Thymus (tissue), 11 donors: ENCODE results near the gene EID2. TPM values are rescaled to one million over a fixed set of nuclear protein-coding genes. Genes with fewer than 3 reads are reported as not detected.

Experiments used
- DNase-seq, 9 donors: peaks; one replicate each; pipeline ENCODE4 v3.0.0-alpha.2; 2013; ENCODE audit warnings: low spot score in 9 of 9, low read depth in 6 of 9, missing footprints in 1 of 9
- H3K27ac ChIP-seq, 2 donors: one replicate each; pipeline ENCODE4 v1.5.1; 2013; ENCODE audit warnings: control low read depth in 1 of 2, low read depth in 1 of 2, low read length in 1 of 2, mild to moderate bottlenecking in 1 of 2, moderate library complexity in 1 of 2
- H3K27me3 ChIP-seq, 2 donors: one replicate each; pipeline ENCODE4 v1.5.1; 2013; ENCODE audit warnings: low read length in 1 of 2; ENCODE audit not compliant: control insufficient read depth in 2 of 2, insufficient read depth in 1 of 2
- H3K36me3 ChIP-seq, 2 donors: one replicate each; pipeline ENCODE4 v1.5.1; 2013; ENCODE audit warnings: low read length in 1 of 2, mild to moderate bottlenecking in 1 of 2, moderate library complexity in 1 of 2; ENCODE audit not compliant: control insufficient read depth in 2 of 2, insufficient read depth in 2 of 2
- H3K4me1 ChIP-seq, 2 donors: one replicate each; pipeline ENCODE4 v1.5.1; 2013; ENCODE audit warnings: low read length in 2 of 2; ENCODE audit not compliant: control insufficient read depth in 2 of 2, insufficient read depth in 2 of 2
- H3K4me3 ChIP-seq, 2 donors: one replicate each; pipeline ENCODE4 v1.5.1; 2013; ENCODE audit warnings: low read length in 2 of 2, control low read depth in 1 of 2, mild to moderate bottlenecking in 1 of 2
- H3K9me3 ChIP-seq, 2 donors: one replicate each; pipeline ENCODE4 v1.5.1; 2013; ENCODE audit warnings: low read length in 1 of 2, mild to moderate bottlenecking in 1 of 2; ENCODE audit not compliant: control insufficient read depth in 2 of 2, insufficient read depth in 1 of 2
- WGBS: extraction: QIAGEN DNeasy Blood & Tissue Kit; methylation state at CpG from one replicate; pipeline ENCODE4 v1.1.7; 2013; 5-methylcytosine and 5-hydroxymethylcytosine counted together
- polyA plus RNA-seq: library from polyadenylated mRNA; stranded (reverse); fragments of 200-250 nt; gene quantifications from one replicate; pipeline ENCODE4 v1.2.3, GENCODE V29; 2013
- total RNA-seq: library from RNA; stranded (reverse); fragments of 120-200 nt; gene quantifications from one replicate; pipeline ENCODE4 v1.2.4, GENCODE V29; 2013
- donor health status: healthy.

The EID2 gene
- total and polyA plus RNA-seq, 2 donors: 12.6 to 29.3 TPM

DNA sequence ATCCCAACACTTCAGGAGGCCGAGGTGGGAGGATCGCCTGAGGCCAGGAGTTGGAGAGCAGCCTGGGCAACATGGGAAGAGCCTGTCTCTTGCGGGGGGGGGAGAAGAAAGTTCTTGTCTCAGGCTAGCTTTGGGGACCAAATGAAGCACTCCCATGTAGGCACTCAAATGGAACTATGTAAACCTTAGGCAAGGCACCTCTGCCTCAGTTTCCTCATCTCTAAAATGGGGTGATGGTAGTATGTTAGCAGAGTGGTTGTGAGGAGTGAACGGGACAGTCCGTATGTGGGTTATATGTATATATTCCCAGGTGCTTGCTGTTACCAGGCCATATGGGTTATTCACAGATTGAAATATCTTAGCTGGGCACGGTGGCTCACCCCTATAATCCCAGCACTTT is 47.7 kb downstream of the EID2 start:
- 95% methylated on average over 6 of the region's 6 CpGs for WGBS
- peaks cover 6 to 15% of the 10 kb centered on the region in 2 donors for H3K27me3 ChIP-seq
- peaks cover 26 to 33% of the 10 kb centered on the region in 2 donors for H3K36me3 ChIP-seq
- H3K27ac ChIP-seq: no peak overlapping the region
- DNase-seq: no peak
- no peak overlapping the region for H3K4me3 ChIP-seq
- H3K9me3 ChIP-seq: no peaks in the 10 kb centered on the region
- H3K4me1 ChIP-seq: no peaks in the 10 kb centered on the region

DNA sequence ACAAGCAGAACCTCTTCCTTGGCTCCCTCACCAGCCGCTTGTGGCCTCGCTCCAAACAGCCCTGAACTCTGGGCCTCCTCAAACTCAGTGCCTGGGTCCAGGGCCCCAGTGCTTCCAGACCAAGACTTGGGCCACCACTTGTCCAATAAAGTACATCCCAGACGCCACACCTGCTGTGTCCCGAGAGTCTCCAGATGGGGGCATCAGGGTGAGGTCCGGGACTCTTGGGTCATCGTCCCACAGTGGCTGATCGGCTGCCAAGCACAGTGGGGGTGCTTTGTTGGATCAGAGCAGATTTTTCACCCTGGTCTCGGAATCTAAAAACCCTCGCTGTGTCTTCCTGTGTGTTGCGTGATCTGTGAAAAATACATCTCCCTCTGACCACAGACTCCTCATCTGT is 50.2 kb downstream of the EID2 start:
- DNase-seq: no peak
- Histone ChIP-seq H3K27ac (no peak overlapping the region), H3K4me1 (no peaks in the 10 kb centered on the region), H3K27me3 (no peaks in the 10 kb centered on the region), H3K9me3 (no peaks in the 10 kb centered on the region), H3K36me3 (peaks cover 44 to 52% of the 10 kb centered on the region in 2 donors), H3K4me3 (no peak overlapping the region)
- 96% methylated on average over 10 of the region's 10 CpGs for WGBS

Other genes starting within 250 kb of the EID2 start
- gene IFNL1, start 243.8 kb downstream of the EID2 start, total RNA-seq: not detected
- gene IFNL1, start 243.8 kb downstream of the EID2 start, polyA plus RNA-seq: 0.21 TPM
- 0.42 TPM for gene LRFN1, start 219.3 kb downstream of the EID2 start, total RNA-seq
- 2.6 TPM for gene LRFN1, start 219.3 kb downstream of the EID2 start, polyA plus RNA-seq
- 519 TPM for gene GMFG, start 204.1 kb downstream of the EID2 start, total RNA-seq
- gene GMFG, start 204.1 kb downstream of the EID2 start, polyA plus RNA-seq: 531 TPM
- gene SAMD4B, start 197.7 kb downstream of the EID2 start, total RNA-seq: 11.7 TPM
- 64.9 TPM for gene SAMD4B, start 197.7 kb downstream of the EID2 start, polyA plus RNA-seq
- 33.4 TPM for gene PAF1, start 149.1 kb downstream of the EID2 start, total RNA-seq
- gene PAF1, start 149.1 kb downstream of the EID2 start, polyA plus RNA-seq: 40.1 TPM
- 15.8 TPM for gene MED29, start 148.8 kb downstream of the EID2 start, total RNA-seq
- gene MED29, start 148.8 kb downstream of the EID2 start, polyA plus RNA-seq: 27.8 TPM
- gene ZFP36, start 133.3 kb downstream of the EID2 start, total RNA-seq: 15.8 TPM
- gene ZFP36, start 133.3 kb downstream of the EID2 start, polyA plus RNA-seq: 250 TPM
- 13.0 TPM for gene PLEKHG2, start 127.5 kb downstream of the EID2 start, total RNA-seq
- gene PLEKHG2, start 127.5 kb downstream of the EID2 start, polyA plus RNA-seq: 30.8 TPM
- 788 TPM for gene RPS16, start 104.2 kb downstream of the EID2 start, total RNA-seq
- 3,143 TPM for gene RPS16, start 104.2 kb downstream of the EID2 start, polyA plus RNA-seq
- 39.0 TPM for gene SUPT5H, start 94.6 kb downstream of the EID2 start, total RNA-seq
- gene SUPT5H, start 94.6 kb downstream of the EID2 start, polyA plus RNA-seq: 203 TPM
- gene TIMM50, start 59.3 kb downstream of the EID2 start, total RNA-seq: 49.3 TPM
- 44.0 TPM for gene TIMM50, start 59.3 kb downstream of the EID2 start, polyA plus RNA-seq
- 0.14 TPM for gene DLL3, start 41.2 kb downstream of the EID2 start, total RNA-seq
- gene DLL3, start 41.2 kb downstream of the EID2 start, polyA plus RNA-seq: 0.14 TPM
- gene SELENOV, start 25.0 kb downstream of the EID2 start, total RNA-seq: 0.19 TPM
- gene SELENOV, start 25.0 kb downstream of the EID2 start, polyA plus RNA-seq: not detected
- gene EID2B, start 7.3 kb downstream of the EID2 start, total RNA-seq: 4.3 TPM
- gene EID2B, start 7.3 kb downstream of the EID2 start, polyA plus RNA-seq: 10.6 TPM
- gene LGALS13, start 62.4 kb upstream of the EID2 start, total RNA-seq: 0.38 TPM
- gene LGALS13, start 62.4 kb upstream of the EID2 start, polyA plus RNA-seq: 0.66 TPM
- gene LGALS16, start 115.8 kb upstream of the EID2 start, total RNA-seq: 0.33 TPM
- gene LGALS16, start 115.8 kb upstream of the EID2 start, polyA plus RNA-seq: 1.1 TPM
- 0.14 TPM for gene LGALS14, start 164.3 kb upstream of the EID2 start, total RNA-seq
- 2.0 TPM for gene LGALS14, start 164.3 kb upstream of the EID2 start, polyA plus RNA-seq
- gene CLC, start 197.9 kb upstream of the EID2 start, total RNA-seq: 150 TPM
- 6.3 TPM for gene CLC, start 197.9 kb upstream of the EID2 start, polyA plus RNA-seq
- gene LEUTX, start 238.7 kb upstream of the EID2 start, total RNA-seq: 0.09 TPM
- 0.46 TPM for gene LEUTX, start 238.7 kb upstream of the EID2 start, polyA plus RNA-seq